GM12878 (cell line): ENCODE measurements around the gene C9. TPM values are rescaled to one million over a fixed set of nuclear protein-coding genes. Genes with fewer than 3 reads are reported as not detected.

Experiments
- ATAC-seq: fragments of 200-7000 bp; cut with Tn5 transposase; 3 replicates; pipeline ENCODE4 v1.9.1; 2020; ENCODE audit warnings: mild to moderate bottlenecking, moderate library complexity
- BruUV-seq: library from RNA; stranded (reverse); fragments of 400-500 nt; replicated peaks from 2 replicates; lab custom pipeline; 2021; lab: Mats Ljungman, UMichigan
- CTCF ChIA-PET: fragments of 300-600 bp; sonication (Branson Sonifier 250); formaldehyde crosslinking; extraction: SDS; loops from one replicate; lab custom pipeline; 2021; ENCODE audit warnings: inconsistent platforms; lab: Yijun Ruan, JAX
- POLR2A ChIA-PET: fragments of 350-600 bp; formaldehyde crosslinking; extraction: SDS; loops from one replicate; lab custom pipeline; 2021; ENCODE audit warnings: inconsistent platforms; lab: Charles Lee
- RAD21 ChIA-PET: fragments of 300-600 bp; sonication (Branson Sonifier 250); formaldehyde crosslinking; loops from one replicate; lab custom pipeline; 2023; ENCODE audit warnings: antibody characterized with exemption; ENCODE audit not compliant: unreplicated experiment; lab: Charles Lee
- SMC1A ChIA-PET: fragments of 300-600 bp; sonication (Branson Sonifier 250); formaldehyde crosslinking; loops from one replicate; lab custom pipeline; 2023; ENCODE audit not compliant: unreplicated experiment, uncharacterized antibody; lab: Charles Lee
- DNase-seq: peaks from one replicate; pipeline ENCODE4 v3.0.0-alpha.2; 2011; ENCODE audit warnings: low read depth, low spot score
- FAIRE-seq: peaks from 3 replicates; lab custom pipeline; 2011; peaks lifted over from hg19 to GRCh38; lab: Jason Lieb, UNC
- H2AFZ ChIP-seq: 2 replicates; pipeline ENCODE4 v1.6.0; 2011; ENCODE audit warnings: low read depth, low read length, control low read depth; ENCODE audit not compliant: control insufficient read depth
- H3K27ac ChIP-seq: 2 replicates; pipeline ENCODE4 v1.5.1; 2011; ENCODE audit warnings: control low read depth; ENCODE audit not compliant: control insufficient read depth, insufficient read depth
- H3K27me3 ChIP-seq, 2 experiments: replicated peaks in 1 of 2; 2 replicates each; pipeline versions ENCODE4 v1.6.0 to v1.6.1; 2011; ENCODE audit warnings: low read length in 1 of 2; ENCODE audit not compliant: control insufficient read depth in 2 of 2, insufficient read depth in 2 of 2
- H3K36me3 ChIP-seq, 2 experiments: 2 replicates each; pipeline ENCODE4 v1.5.1; 2011; ENCODE audit warnings: low read length in 1 of 2; ENCODE audit not compliant: control insufficient read depth in 2 of 2, insufficient read depth in 2 of 2
- H3K4me1 ChIP-seq: 2 replicates; pipeline ENCODE4 v1.6.1; 2011; ENCODE audit warnings: mild to moderate bottlenecking, low read length, moderate library complexity, mixed read lengths; ENCODE audit not compliant: control insufficient read depth, insufficient read depth
- H3K4me2 ChIP-seq: 2 replicates; pipeline ENCODE4 v1.6.0; 2011; ENCODE audit warnings: control low read depth; ENCODE audit not compliant: control insufficient read depth, insufficient read depth
- H3K4me3 ChIP-seq: fragments of 200-600 bp; sonication (generic); 2 replicates; pipeline ENCODE4 v1.5.1; 2016
- H3K79me2 ChIP-seq: 2 replicates; pipeline ENCODE4 v1.6.0; 2011; ENCODE audit warnings: low read length; ENCODE audit not compliant: control insufficient read depth, insufficient read depth
- H3K9ac ChIP-seq: 2 replicates; pipeline ENCODE4 v1.8.0; 2011; ENCODE audit warnings: low read length, control low read depth, mixed read lengths; ENCODE audit not compliant: control insufficient read depth, insufficient read depth
- H3K9me3 ChIP-seq: replicated peaks from 3 replicates; pipeline ENCODE4 v1.5.1; 2011; ENCODE audit warnings: mild to moderate bottlenecking, low read length; ENCODE audit not compliant: control insufficient read depth, insufficient read depth
- H4K20me1 ChIP-seq: 2 replicates; pipeline ENCODE4 v1.6.0; 2011; ENCODE audit not compliant: control insufficient read depth, insufficient read depth
- BRCA1 ChIP-seq: IDR thresholded peaks from 2 replicates; pipeline ENCODE4 v1.6.1; 2011; ENCODE audit warnings: low read depth, low read length, improper control_type of control experiment
- CBX3 ChIP-seq: fragments of 200-600 bp; sonication (generic); IDR thresholded peaks from 2 replicates; pipeline ENCODE4 v1.6.1; 2016; ENCODE audit warnings: low read depth, borderline replicate concordance
- ESRRA ChIP-seq: IDR thresholded peaks from 2 replicates; pipeline ENCODE4 v1.6.1; 2012; ENCODE audit warnings: mild to moderate bottlenecking, low read length, improper control_type of control experiment
- IKZF1 ChIP-seq: fragments of 450-650 bp; conservative IDR thresholded peaks from 2 replicates; pipeline ENCODE4 v1.6.1; 2017; ENCODE audit warnings: antibody characterized with exemption, mild to moderate bottlenecking
- JUND ChIP-seq: IDR thresholded peaks from 2 replicates; pipeline ENCODE4 v1.6.1; 2012; ENCODE audit warnings: low read depth, mild to moderate bottlenecking, low read length, improper control_type of control experiment, moderate library complexity
- NFYA ChIP-seq: IDR thresholded peaks from 2 replicates; pipeline ENCODE4 v1.6.1; 2011; ENCODE audit warnings: low read depth, mild to moderate bottlenecking, low read length, improper control_type of control experiment, borderline replicate concordance
- PAX8 ChIP-seq: fragments of 450-650 bp; IDR thresholded peaks from 2 replicates; pipeline ENCODE4 v1.6.1; 2017; ENCODE audit warnings: mild to moderate bottlenecking, moderate library complexity
- RUNX3 ChIP-seq: IDR thresholded peaks from 2 replicates; pipeline ENCODE4 v1.6.1; 2012; ENCODE audit warnings: low read length, inconsistent platforms
- SRF ChIP-seq, 2 experiments: IDR thresholded peaks; 2 replicates each; pipeline ENCODE4 v1.6.1; 2011; ENCODE audit warnings: low read depth in 2 of 2, low read length in 2 of 2, mild to moderate bottlenecking in 1 of 2, moderate library complexity in 1 of 2
- WGBS: methylation state at CpG from one replicate; pipeline ENCODE4 v1.1.6; 2016; ENCODE audit warnings: low lambda C conversion rate; ENCODE audit not compliant: insufficient replicate concordance, insufficient coverage; ENCODE audit errors: missing lambda C conversion rate; 5-methylcytosine and 5-hydroxymethylcytosine counted together
- in situ Hi-C: fragments of 300-500 bp; cut with MboI; formaldehyde crosslinking; loops from 9 replicates; pipeline ENCODE4 v1.14.3; 2018; ENCODE audit warnings: mixed read lengths
- intact Hi-C: fragments of 100-400 bp; cut with micrococcal nuclease; formaldehyde crosslinking; loops from one replicate; pipeline ENCODE4 v1.14.2; 2022; ENCODE audit not compliant: unreplicated experiment
- polyA plus RNA-seq, 11 experiments: library from polyadenylated mRNA; depleted of rRNA in 4 of 11; unstranded in 6 of 11; stranded (reverse) in 5 of 11; fragments of >200 nt; fragmentation: Nextera tagmentation in 4 of 11; fragmentation: Illumina TruSeq in 1 of 11; extraction: Ambion mirVana in 4 of 11; extraction: Trizol in 1 of 11; gene quantifications; 1 replicate in 1 of 11; 2 replicates in 10 of 11; pipeline versions ENCODE4 v1.2.1 to v1.2.3, GENCODE V29; 2011 to 2016; ENCODE audit warnings: inconsistent platforms in 2 of 11, missing spikeins in 2 of 11, low read depth in 1 of 11
- total RNA-seq, 4 experiments: library from RNA; depleted of rRNA in 3 of 4; stranded (reverse); fragments of >200 nt in 3 of 4; fragmentation: Illumina TruSeq in 1 of 4; extraction: Trizol in 1 of 4; gene quantifications; 2 replicates each; pipeline versions ENCODE4 v1.2.1 to v1.2.3, GENCODE V29; 2013 to 2021
- TF ChIP-seq, protein P1 (sequence below): fragments of 450-650 bp; IDR thresholded peaks from 2 replicates; pipeline ENCODE4 v1.6.1; 2017; ENCODE audit warnings: antibody characterized with exemption, mild to moderate bottlenecking, moderate library complexity
- TF ChIP-seq, protein P2 (sequence below): IDR thresholded peaks from 2 replicates; pipeline ENCODE4 v1.6.1; 2012; ENCODE audit warnings: low read depth, low read length, improper control_type of control experiment

The C9 gene
- total and polyA plus RNA-seq, 10 of the 15 experiments (the other 5 are each of a cell fraction or from before 2014, with no cell fraction given): 0.54 TPM; not detected in 9

DNA sequence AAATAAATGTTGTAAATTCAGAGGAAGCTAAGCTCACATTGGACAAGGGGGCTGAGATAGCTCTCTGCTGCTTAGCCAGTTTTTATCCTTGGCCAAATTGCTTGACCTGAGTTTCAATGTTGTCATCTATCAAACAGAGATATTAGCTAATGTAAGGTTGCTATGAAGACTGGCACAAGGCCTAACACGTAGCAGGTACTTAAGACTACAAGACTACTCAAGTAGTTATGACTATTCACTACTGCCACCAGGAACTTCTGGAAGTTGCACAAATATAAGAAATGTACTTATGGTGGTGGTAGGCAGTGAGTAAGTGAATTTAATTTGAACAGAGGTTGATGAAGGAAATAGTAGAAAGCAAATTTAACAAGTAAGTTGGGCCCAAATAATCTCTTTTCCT lies 127.6 kb downstream of the C9 start:
- no peak for DNase-seq
- SMC1A ChIA-PET: interaction anchor here (1.3 to 2.5 kb wide), 3 partner anchors 15 to 38 kb away, joined by 5 to 12 read pairs (median 6); no protein-coding TSS in a partner anchor
- Histone ChIP-seq H3K27me3 (no peaks in the 10 kb centered on the region), H3K27ac (no peak overlapping the region), H3K9me3 (peaks cover 3% of the 10 kb centered on the region; the same call in 2 of the 3 replicates), H3K4me1 (no peaks in the 10 kb centered on the region), H3K79me2 (no peaks in the 10 kb centered on the region), H3K36me3 (no peaks in the 10 kb centered on the region), H3K4me2 (no peak overlapping the region), H3K4me3 (no peak overlapping the region), H2AFZ (no peak overlapping the region), H4K20me1 (no peaks in the 10 kb centered on the region), H3K9ac (no peak overlapping the region)
- intact Hi-C loops (no loop called here), in situ Hi-C loops (no loop called here)
- CTCF ChIA-PET: interaction anchor here (0.6 to 0.8 kb wide), 2 partner anchors 18 to 19 kb away, joined by 3 read pairs; no protein-coding TSS in a partner anchor
- no TSS peak for BruUV-seq
- no peak for ATAC-seq
- RAD21 ChIA-PET: interaction anchor here (0.7 kb wide), 1 partner anchor 27 kb away, joined by 3 read pairs; no protein-coding TSS in a partner anchor
- TF ChIP-seq ESRRA (no peak), RUNX3 (no peak), SRF (IDR thresholded peaks at IDR 0.05; ENCODE audit: low read depth in 2 of 2, low read length in 2 of 2) (no peak), BRCA1 (no peak), PAX8 (no peak), NFYA (no peak), IKZF1 (no peak), CBX3 (no peak), JUND (no peak)
- TF ChIP-seq, protein P1, sequence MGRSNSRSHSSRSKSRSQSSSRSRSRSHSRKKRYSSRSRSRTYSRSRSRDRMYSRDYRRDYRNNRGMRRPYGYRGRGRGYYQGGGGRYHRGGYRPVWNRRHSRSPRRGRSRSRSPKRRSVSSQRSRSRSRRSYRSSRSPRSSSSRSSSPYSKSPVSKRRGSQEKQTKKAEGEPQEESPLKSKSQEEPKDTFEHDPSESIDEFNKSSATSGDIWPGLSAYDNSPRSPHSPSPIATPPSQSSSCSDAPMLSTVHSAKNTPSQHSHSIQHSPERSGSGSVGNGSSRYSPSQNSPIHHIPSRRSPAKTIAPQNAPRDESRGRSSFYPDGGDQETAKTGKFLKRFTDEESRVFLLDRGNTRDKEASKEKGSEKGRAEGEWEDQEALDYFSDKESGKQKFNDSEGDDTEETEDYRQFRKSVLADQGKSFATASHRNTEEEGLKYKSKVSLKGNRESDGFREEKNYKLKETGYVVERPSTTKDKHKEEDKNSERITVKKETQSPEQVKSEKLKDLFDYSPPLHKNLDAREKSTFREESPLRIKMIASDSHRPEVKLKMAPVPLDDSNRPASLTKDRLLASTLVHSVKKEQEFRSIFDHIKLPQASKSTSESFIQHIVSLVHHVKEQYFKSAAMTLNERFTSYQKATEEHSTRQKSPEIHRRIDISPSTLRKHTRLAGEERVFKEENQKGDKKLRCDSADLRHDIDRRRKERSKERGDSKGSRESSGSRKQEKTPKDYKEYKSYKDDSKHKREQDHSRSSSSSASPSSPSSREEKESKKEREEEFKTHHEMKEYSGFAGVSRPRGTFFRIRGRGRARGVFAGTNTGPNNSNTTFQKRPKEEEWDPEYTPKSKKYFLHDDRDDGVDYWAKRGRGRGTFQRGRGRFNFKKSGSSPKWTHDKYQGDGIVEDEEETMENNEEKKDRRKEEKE: no peak
- TF ChIP-seq, protein P2, sequence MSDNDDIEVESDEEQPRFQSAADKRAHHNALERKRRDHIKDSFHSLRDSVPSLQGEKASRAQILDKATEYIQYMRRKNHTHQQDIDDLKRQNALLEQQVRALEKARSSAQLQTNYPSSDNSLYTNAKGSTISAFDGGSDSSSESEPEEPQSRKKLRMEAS: no peak
- POLR2A ChIA-PET: no interaction called here
- no peak for FAIRE-seq
- 78% methylated on average over 1 of the region's 1 CpG for WGBS
